B cell (primary cell): Measurements from ENCODE around the gene ST6GAL2. TPM values are rescaled to one million over a fixed set of nuclear protein-coding genes. Genes with fewer than 3 reads are reported as not detected.

Source experiments
- ATAC-seq: fragments of 200-7000 bp; cut with Tn5 transposase; one replicate; pipeline ENCODE4 v1.10.0; 2021; ENCODE audit warnings: low read depth, mild to moderate bottlenecking, moderate number of reproducible peaks, moderate library complexity
- CTCF ChIA-PET: fragments of 350-600 bp; sonication (Branson Sonifier 250); formaldehyde crosslinking; loops from one replicate; lab custom pipeline; 2021; ENCODE audit warnings: antibody characterized with exemption, inconsistent platforms; lab: Charles Lee
- POLR2A ChIA-PET: fragments of 350-600 bp; sonication (Branson Sonifier 250); formaldehyde crosslinking; loops from one replicate; lab custom pipeline; 2021; ENCODE audit warnings: antibody characterized with exemption; lab: Charles Lee
- DNase-seq: peaks from one replicate; pipeline ENCODE4 v3.0.0; 2013
- H2AFZ ChIP-seq: 2 replicates; pipeline ENCODE4 v1.6.1; 2012; ENCODE audit warnings: mild to moderate bottlenecking, low read depth, low read length; ENCODE audit not compliant: insufficient read depth, poor library complexity, severe bottlenecking
- H3K27ac ChIP-seq, 2 donors: 1 replicate in 1 of 2; 2 replicates in 1 of 2; pipeline ENCODE4 v1.5.1; 2012 to 2013; ENCODE audit warnings: low read length in 2 of 2, mild to moderate bottlenecking in 2 of 2, moderate library complexity in 1 of 2
- H3K27me3 ChIP-seq, 4 experiments: fragments of 200-600 bp in 1 of 4; sonication (generic) in 1 of 4; replicated peaks in 1 of 4; 1 replicate in 2 of 4; 2 replicates in 2 of 4; pipeline versions ENCODE4 v1.6.1 to v1.7.0; 2013 to 2016; ENCODE audit warnings: low read length in 3 of 4, mild to moderate bottlenecking in 2 of 4, mixed read lengths in 1 of 4, moderate library complexity in 1 of 4; ENCODE audit not compliant: insufficient read depth in 4 of 4, control insufficient read depth in 3 of 4; ENCODE audit errors: control extremely low read depth in 1 of 4
- H3K36me3 ChIP-seq, 2 experiments: replicated peaks in 1 of 2; 1 replicate in 1 of 2; 2 replicates in 1 of 2; pipeline versions ENCODE4 v1.6.1 to v1.7.1; 2013; ENCODE audit warnings: low read length in 1 of 2; ENCODE audit not compliant: insufficient read depth in 2 of 2, control insufficient read depth in 1 of 2; ENCODE audit errors: control extremely low read depth in 1 of 2, extremely low read depth in 1 of 2
- H3K4me1 ChIP-seq, 2 donors: fragments of 200-600 bp in 1 of 2; sonication (generic) in 1 of 2; 1 replicate in 1 of 2; 2 replicates in 1 of 2; pipeline versions ENCODE4 v1.5.1 to v1.6.1; 2013 to 2017; ENCODE audit warnings: low read length in 2 of 2; ENCODE audit not compliant: control insufficient read depth in 2 of 2, insufficient read depth in 2 of 2
- H3K4me2 ChIP-seq: replicated peaks from 2 replicates; pipeline ENCODE3; 2012; ENCODE audit warnings: mild to moderate bottlenecking, low read depth, low read length; ENCODE audit not compliant: poor library complexity, severe bottlenecking
- H3K4me3 ChIP-seq, 5 experiments: fragments of 200-600 bp in 1 of 5; sonication (generic) in 1 of 5; 1 replicate in 3 of 5; 2 replicates in 2 of 5; pipeline versions ENCODE4 v1.5.1 to v1.7.0; 2011 to 2016; ENCODE audit warnings: low read length in 4 of 5, mild to moderate bottlenecking in 4 of 5, low read depth in 2 of 5, control low read depth in 1 of 5, moderate library complexity in 1 of 5; ENCODE audit not compliant: insufficient read depth in 1 of 5; ENCODE audit errors: control extremely low read depth in 1 of 5, extremely low read depth in 1 of 5
- H3K79me2 ChIP-seq: fragments of 200-600 bp; sonication (generic); one replicate; pipeline ENCODE4 v1.6.0; 2016; ENCODE audit warnings: low read length; ENCODE audit not compliant: control insufficient read depth, insufficient read depth
- H3K9ac ChIP-seq: fragments of 200-600 bp; sonication (generic); 2 replicates; pipeline ENCODE4 v1.6.1; 2017; ENCODE audit warnings: mild to moderate bottlenecking, low read length, moderate library complexity
- H3K9me3 ChIP-seq, 3 donors: one replicate each; pipeline versions ENCODE4 v1.6.1 to v1.7.1; 2013; ENCODE audit warnings: low read length in 2 of 3; ENCODE audit not compliant: control insufficient read depth in 2 of 3, insufficient read depth in 1 of 3; ENCODE audit errors: control extremely low read depth in 1 of 3
- H4K20me1 ChIP-seq: 2 replicates; pipeline ENCODE4 v1.6.0; 2012; ENCODE audit warnings: mild to moderate bottlenecking, low read length; ENCODE audit not compliant: insufficient read depth, control insufficient read depth, poor library complexity, severe bottlenecking
- H3K27ac Mint-ChIP-seq: one replicate; pipeline ENCODE4 v1.8.0; 2021; ENCODE audit warnings: mixed read lengths
- H3K27me3 Mint-ChIP-seq: one replicate; pipeline ENCODE4 v1.8.0; 2021; ENCODE audit warnings: mixed read lengths
- H3K4me1 Mint-ChIP-seq: one replicate; pipeline ENCODE4 v1.8.0; 2021; ENCODE audit warnings: mixed read lengths
- H3K4me3 Mint-ChIP-seq: one replicate; pipeline ENCODE4 v1.8.0; 2021; ENCODE audit warnings: mixed read lengths
- H3K9me3 Mint-ChIP-seq: one replicate; pipeline ENCODE4 v1.8.0; 2022; ENCODE audit warnings: mixed read lengths; ENCODE audit not compliant: insufficient read depth
- EZH2 ChIP-seq: IDR thresholded peaks from 2 replicates; pipeline ENCODE4 v1.6.1; 2012; ENCODE audit warnings: borderline replicate concordance, low read depth, mild to moderate bottlenecking, moderate library complexity, low read length; ENCODE audit not compliant: insufficient read depth, poor library complexity, severe bottlenecking
- WGBS: methylation state at CpG from one replicate; pipeline ENCODE4 v1.1.5; 2013; ENCODE audit warnings: missing lambda C conversion rate; ENCODE audit not compliant: insufficient coverage; 5-methylcytosine and 5-hydroxymethylcytosine counted together
- intact Hi-C: fragments of 100-400 bp; cut with micrococcal nuclease; formaldehyde crosslinking; loops from one replicate; pipeline ENCODE4 v1.10.0; 2022
- polyA plus RNA-seq: library from polyadenylated mRNA; depleted of rRNA; stranded (reverse); fragments of >200 nt; gene quantifications from 2 replicates; pipeline ENCODE4 v1.2.3, GENCODE V29; 2012
- total RNA-seq, 2 donors: library from RNA; stranded (reverse); fragments of 120-200 nt in 1 of 2; gene quantifications; 1 replicate in 1 of 2; 2 replicates in 1 of 2; pipeline versions ENCODE4 v1.2.3 to v1.2.4, GENCODE V29; 2013 to 2022
- TF ChIP-seq, protein P1 (sequence below): fragments of 200-600 bp; IDR thresholded peaks from one replicate; pipeline ENCODE4 v1.8.0; 2022; ENCODE audit warnings: antibody characterized with exemption, mild to moderate bottlenecking

Gene ST6GAL2
- total and polyA plus RNA-seq, 2 donors (not counting 1 experiment from before 2014, with no cell fraction given), result not detected

- DNase-seq (no peak), ATAC-seq (no peak)
- Mint-ChIP-seq H3K4me1 (no peaks in the 10 kb centered on the region), H3K27me3 (no peaks in the 10 kb centered on the region), H3K27ac (no peak overlapping the region), H3K4me3 (no peak overlapping the region), H3K9me3 (peaks cover 9% of the 10 kb centered on the region)
- no peaks in the 10 kb centered on the region for H3K79me2 ChIP-seq
- no peaks in the 10 kb centered on the region for H3K27me3 ChIP-seq
- H3K4me3 ChIP-seq, result no peak overlapping the region
- TF ChIP-seq, protein P1, sequence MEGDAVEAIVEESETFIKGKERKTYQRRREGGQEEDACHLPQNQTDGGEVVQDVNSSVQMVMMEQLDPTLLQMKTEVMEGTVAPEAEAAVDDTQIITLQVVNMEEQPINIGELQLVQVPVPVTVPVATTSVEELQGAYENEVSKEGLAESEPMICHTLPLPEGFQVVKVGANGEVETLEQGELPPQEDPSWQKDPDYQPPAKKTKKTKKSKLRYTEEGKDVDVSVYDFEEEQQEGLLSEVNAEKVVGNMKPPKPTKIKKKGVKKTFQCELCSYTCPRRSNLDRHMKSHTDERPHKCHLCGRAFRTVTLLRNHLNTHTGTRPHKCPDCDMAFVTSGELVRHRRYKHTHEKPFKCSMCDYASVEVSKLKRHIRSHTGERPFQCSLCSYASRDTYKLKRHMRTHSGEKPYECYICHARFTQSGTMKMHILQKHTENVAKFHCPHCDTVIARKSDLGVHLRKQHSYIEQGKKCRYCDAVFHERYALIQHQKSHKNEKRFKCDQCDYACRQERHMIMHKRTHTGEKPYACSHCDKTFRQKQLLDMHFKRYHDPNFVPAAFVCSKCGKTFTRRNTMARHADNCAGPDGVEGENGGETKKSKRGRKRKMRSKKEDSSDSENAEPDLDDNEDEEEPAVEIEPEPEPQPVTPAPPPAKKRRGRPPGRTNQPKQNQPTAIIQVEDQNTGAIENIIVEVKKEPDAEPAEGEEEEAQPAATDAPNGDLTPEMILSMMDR, result no peak
- no peak for TF ChIP-seq EZH2
- no peaks in the 10 kb centered on the region for H3K4me1 ChIP-seq
- POLR2A ChIA-PET, result no interaction called here
- H3K27ac ChIP-seq, result no peak overlapping the region
- intact Hi-C loops, result no loop called here
- peaks cover 0 to 3% (median 0%) of the 10 kb centered on the region in 3 donors for H3K9me3 ChIP-seq
- 53% methylated on average over 5 of the region's 8 CpGs for WGBS
- H3K36me3 ChIP-seq, result no peaks in the 10 kb centered on the region
- H3K9ac ChIP-seq, result no peak overlapping the region
- no peak overlapping the region for H3K4me2 ChIP-seq
- no peak overlapping the region for H2AFZ ChIP-seq
- no peaks in the 10 kb centered on the region for H4K20me1 ChIP-seq
- CTCF ChIA-PET, result no interaction called here
Measured at GRCh38 chr2:106863387-106863786, 22.6 kb downstream of the ST6GAL2 start.

- 88% methylated on average over 4 of the region's 4 CpGs for WGBS
- intact Hi-C loops, result no loop called here
- H3K4me1 ChIP-seq, result no peaks in the 10 kb centered on the region
- no peaks in the 10 kb centered on the region for H3K36me3 ChIP-seq
- DNase-seq, result no peak
- Mint-ChIP-seq H3K4me1 (no peaks in the 10 kb centered on the region), H3K27me3 (no peaks in the 10 kb centered on the region), H3K4me3 (no peak overlapping the region), H3K27ac (no peak overlapping the region), H3K9me3 (peaks cover 9% of the 10 kb centered on the region)
- peaks cover 0 to 3% (median 0%) of the 10 kb centered on the region in 3 donors for H3K9me3 ChIP-seq
- H2AFZ ChIP-seq, result no peak overlapping the region
- no peak overlapping the region for H3K27ac ChIP-seq
- ATAC-seq, result no peak
- TF ChIP-seq EZH2, result no peak
- TF ChIP-seq, protein P1, result no peak
- no peak overlapping the region for H3K9ac ChIP-seq
- H3K4me3 ChIP-seq, result no peak overlapping the region
- H3K79me2 ChIP-seq, result no peaks in the 10 kb centered on the region
- H3K27me3 ChIP-seq, result no peaks in the 10 kb centered on the region
- no peaks in the 10 kb centered on the region for H4K20me1 ChIP-seq
- CTCF ChIA-PET, result no interaction called here
- POLR2A ChIA-PET, result no interaction called here
- H3K4me2 ChIP-seq, result no peak overlapping the region
Measured at GRCh38 chr2:106859498-106859897, 26.5 kb downstream of the ST6GAL2 start.
